Vagina (tissue), 2 donors: ENCODE data around the gene RNF144B. TPM values are rescaled to one million over a fixed set of nuclear protein-coding genes. Genes with fewer than 3 reads are reported as not detected.

Experiments
- DNase-seq, 2 donors: peaks; one replicate each; pipeline ENCODE4 v3.0.0-alpha.2; 2017; ENCODE audit errors: extremely low spot score in 2 of 2
- H3K27ac ChIP-seq: fragments of 200-600 bp; sonication (generic); one replicate; pipeline ENCODE4 v1.5.1; 2019
- H3K27me3 ChIP-seq: fragments of 200-600 bp; sonication (generic); one replicate; pipeline ENCODE4 v1.5.1; 2019
- H3K36me3 ChIP-seq, 2 donors: fragments of 200-600 bp; sonication (generic); one replicate each; pipeline ENCODE4 v1.5.1; 2017 to 2019
- H3K4me1 ChIP-seq: fragments of 200-600 bp; sonication (generic); one replicate; pipeline ENCODE4 v1.5.1; 2019
- H3K4me3 ChIP-seq, 2 donors: fragments of 200-600 bp; sonication (generic); 1 replicate in 1 of 2; 2 replicates in 1 of 2; pipeline ENCODE4 v1.5.1; 2016 to 2019
- H3K9me3 ChIP-seq: fragments of 200-600 bp; sonication (generic); one replicate; pipeline ENCODE4 v1.5.1; 2019
- CTCF ChIP-seq, 3 experiments: fragments of 450-650 bp in 2 of 3; fragments of 200-600 bp in 1 of 3; sonication (generic) in 1 of 3; IDR thresholded peaks; one replicate each; pipeline ENCODE4 v1.5.1; 2017 to 2019; ENCODE audit warnings: antibody characterized with exemption in 3 of 3, mild to moderate bottlenecking in 2 of 3, moderate library complexity in 2 of 3
- POLR2A ChIP-seq, 2 donors: fragments of 450-650 bp; IDR thresholded peaks; one replicate each; pipeline ENCODE4 v1.6.1; 2017; ENCODE audit warnings: antibody characterized with exemption in 2 of 2, mild to moderate bottlenecking in 2 of 2, moderate library complexity in 2 of 2
- POLR2AphosphoS5 ChIP-seq, 2 donors: sonication (generic); formaldehyde crosslinking; IDR thresholded peaks; one replicate each; pipeline ENCODE4 v1.9.0; 2017; ENCODE audit warnings: antibody characterized with exemption in 2 of 2, mild to moderate bottlenecking in 2 of 2, low read depth in 1 of 2; ENCODE audit not compliant: insufficient read depth in 1 of 2
- intact Hi-C: fragments of 100-400 bp; cut with DNase I; formaldehyde crosslinking; loops from one replicate; pipeline ENCODE4 v1.15.1; 2023
- total RNA-seq: library from RNA; depleted of rRNA; stranded (reverse); fragments of >200 nt; gene quantifications from one replicate; pipeline ENCODE4 v1.2.3, GENCODE V29; 2016

The RNF144B gene
- total RNA-seq, 1 donor from 2014 or later, result 6.9 TPM

- intact Hi-C loops, result no loop called here
- peaks cover under 1% of the 10 kb centered on the region for H3K4me1 ChIP-seq
- no peaks in the 10 kb centered on the region for H3K9me3 ChIP-seq
- DNase-seq, result no peak
- H3K36me3 ChIP-seq, result no peaks in the 10 kb centered on the region
- TF ChIP-seq POLR2AphosphoS5 (IDR thresholded peaks at IDR 0.05; ENCODE audit: insufficient read depth in 1 of 2, low read depth in 1 of 2) (no peak), CTCF (IDR thresholded peaks at IDR 0.05) (no peak), POLR2A (IDR thresholded peaks at IDR 0.05) (no peak)
- H3K4me3 ChIP-seq, result no peak overlapping the region
- no peak overlapping the region for H3K27ac ChIP-seq
- H3K27me3 ChIP-seq, result no peaks in the 10 kb centered on the region
These were observed 40.1 kb upstream of the RNF144B start for GRCh38 chr6:18347021-18347577.

GRCh38 chr6:18347866-18348265, 39.3 kb upstream of the RNF144B start:
- Histone ChIP-seq H3K4me3 (no peak overlapping the region), H3K36me3 (no peaks in the 10 kb centered on the region), H3K27ac (no peak overlapping the region), H3K27me3 (no peaks in the 10 kb centered on the region), H3K9me3 (no peaks in the 10 kb centered on the region), H3K4me1 (no peaks in the 10 kb centered on the region)
- TF ChIP-seq CTCF (IDR thresholded peaks at IDR 0.05), result no peak
- no peak for TF ChIP-seq POLR2AphosphoS5 (IDR thresholded peaks at IDR 0.05; ENCODE audit: insufficient read depth in 1 of 2, low read depth in 1 of 2)
- no peak for TF ChIP-seq POLR2A (IDR thresholded peaks at IDR 0.05)
- intact Hi-C loops, result no loop called here
- no peak for DNase-seq

- H3K9me3 ChIP-seq, result no peaks in the 10 kb centered on the region
- no peaks in the 10 kb centered on the region for H3K4me1 ChIP-seq
- no peaks in the 10 kb centered on the region for H3K36me3 ChIP-seq
- DNase-seq, result no peak
- H3K27ac ChIP-seq, result no peak overlapping the region
- H3K4me3 ChIP-seq, result no peak overlapping the region
- H3K27me3 ChIP-seq, result no peaks in the 10 kb centered on the region
- TF ChIP-seq POLR2A (IDR thresholded peaks at IDR 0.05) (no peak), CTCF (IDR thresholded peaks at IDR 0.05) (no peak), POLR2AphosphoS5 (IDR thresholded peaks at IDR 0.05; ENCODE audit: insufficient read depth in 1 of 2, low read depth in 1 of 2) (no peak)
- intact Hi-C loops, result no loop called here
These were observed 37.8 kb upstream of the RNF144B start for GRCh38 chr6:18349386-18349785.

- Histone ChIP-seq H3K9me3 (no peaks in the 10 kb centered on the region), H3K36me3 (no peaks in the 10 kb centered on the region), H3K4me1 (no peaks in the 10 kb centered on the region), H3K27ac (no peak overlapping the region), H3K27me3 (no peaks in the 10 kb centered on the region), H3K4me3 (no peak overlapping the region)
- no peak for DNase-seq
- no peak for TF ChIP-seq CTCF (IDR thresholded peaks at IDR 0.05)
- no peak for TF ChIP-seq POLR2AphosphoS5 (IDR thresholded peaks at IDR 0.05; ENCODE audit: insufficient read depth in 1 of 2, low read depth in 1 of 2)
- TF ChIP-seq POLR2A (IDR thresholded peaks at IDR 0.05), result no peak
- intact Hi-C loops, result no loop called here
These were observed 36.9 kb upstream of the RNF144B start for GRCh38 chr6:18350271-18350670.

GRCh38 chr6:18350712-18351111, 36.4 kb upstream of the RNF144B start:
- Histone ChIP-seq H3K9me3 (no peaks in the 10 kb centered on the region), H3K27ac (no peak overlapping the region), H3K4me3 (no peak overlapping the region), H3K36me3 (no peaks in the 10 kb centered on the region), H3K4me1 (no peaks in the 10 kb centered on the region), H3K27me3 (no peaks in the 10 kb centered on the region)
- no peak for DNase-seq
- intact Hi-C loops, result no loop called here
- no peak for TF ChIP-seq POLR2A (IDR thresholded peaks at IDR 0.05)
- no peak for TF ChIP-seq CTCF (IDR thresholded peaks at IDR 0.05)
- no peak for TF ChIP-seq POLR2AphosphoS5 (IDR thresholded peaks at IDR 0.05; ENCODE audit: insufficient read depth in 1 of 2, low read depth in 1 of 2)
